Stimulated activated CD8-positive, alpha-beta memory T cell treated with anti-CD3 and anti-CD28 coated beads, Interleukin-4, amount 100 ng/mL, for 1 hour (primary cell): ENCODE measurements around the gene C22orf23.
"Not testable (repeated sequence)": the region's sequence is repeated elsewhere in the genome, so short reads cannot be mapped to it uniquely, and the experiment has no call there.

ENCODE experiments used
- DNase-seq, 2 donors: peaks; one replicate each; pipeline ENCODE4 v3.0.0-alpha.2; 2020; ENCODE audit warnings: low read depth in 2 of 2, low spot score in 1 of 2

Gene C22orf23

DNA sequence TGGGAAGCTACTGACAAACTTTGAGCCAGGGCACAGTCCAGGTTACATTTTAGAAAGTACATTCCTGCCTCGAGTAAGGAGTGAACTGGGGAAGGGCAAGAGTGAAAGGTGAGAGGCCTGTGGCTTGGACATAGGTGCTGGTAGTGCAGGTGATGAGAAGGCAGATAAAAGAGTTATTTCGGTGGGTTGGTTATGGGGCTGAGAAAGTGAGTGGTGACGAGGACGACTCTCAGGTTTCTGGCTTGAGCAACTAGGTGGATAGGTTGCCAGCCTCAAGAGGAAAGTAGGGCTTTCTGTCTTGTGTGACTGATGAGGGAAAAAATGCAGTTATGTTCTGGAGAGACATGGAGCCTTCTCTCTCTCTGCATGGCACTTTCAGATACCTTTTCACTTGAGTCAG, 3.8 kb upstream of the C22orf23 start:
- no peak for DNase-seq

DNA sequence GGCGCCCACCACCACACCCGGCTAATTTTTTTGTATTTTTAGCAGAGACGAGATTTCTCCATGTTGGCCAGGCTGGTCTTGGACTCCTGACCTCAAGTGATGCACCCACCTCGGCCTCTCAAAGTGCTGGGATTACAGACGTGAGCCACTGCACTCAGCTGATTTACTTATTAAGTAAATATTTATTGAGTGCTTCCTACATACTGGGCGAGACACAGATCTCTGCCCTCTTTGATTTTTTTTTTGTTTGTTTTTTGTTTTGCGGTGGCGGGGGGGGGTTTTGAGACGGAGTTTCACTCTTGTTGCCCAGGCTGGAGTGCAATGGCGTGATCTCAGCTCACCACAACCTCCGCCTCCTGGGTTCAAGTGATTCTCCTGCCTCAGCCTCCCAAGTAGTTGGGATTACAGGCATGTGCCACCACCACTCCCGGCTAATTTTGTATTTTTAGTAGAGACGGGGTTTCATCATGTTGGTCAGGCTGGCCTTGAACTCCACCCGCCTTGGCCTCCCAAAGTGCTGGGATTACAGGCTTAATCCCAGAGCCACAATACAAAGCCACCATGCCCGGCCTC, 2.5 kb upstream of the C22orf23 start:
- not testable (repeated sequence) for DNase-seq

DNA sequence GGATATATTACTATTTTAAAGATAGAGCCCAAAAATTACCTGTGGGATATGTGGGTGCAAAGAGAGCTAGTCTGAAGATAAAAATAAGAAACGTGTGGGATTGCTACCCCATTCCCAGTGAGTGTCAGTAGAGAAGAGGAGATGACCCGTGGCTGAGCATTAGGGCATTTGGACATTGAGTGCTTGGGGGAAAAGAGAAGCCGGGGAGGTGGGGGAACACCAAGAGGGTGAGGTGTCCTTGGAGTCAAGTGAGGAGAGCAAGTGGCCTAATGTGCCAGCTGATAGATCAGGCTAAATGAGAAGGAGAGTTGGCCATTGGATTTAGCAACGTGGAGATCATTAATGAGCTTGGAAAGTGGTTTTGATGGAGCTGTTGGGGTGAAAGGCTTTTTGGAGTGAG, 1.3 kb upstream of the C22orf23 start:
- DNase-seq: no peak

DNA sequence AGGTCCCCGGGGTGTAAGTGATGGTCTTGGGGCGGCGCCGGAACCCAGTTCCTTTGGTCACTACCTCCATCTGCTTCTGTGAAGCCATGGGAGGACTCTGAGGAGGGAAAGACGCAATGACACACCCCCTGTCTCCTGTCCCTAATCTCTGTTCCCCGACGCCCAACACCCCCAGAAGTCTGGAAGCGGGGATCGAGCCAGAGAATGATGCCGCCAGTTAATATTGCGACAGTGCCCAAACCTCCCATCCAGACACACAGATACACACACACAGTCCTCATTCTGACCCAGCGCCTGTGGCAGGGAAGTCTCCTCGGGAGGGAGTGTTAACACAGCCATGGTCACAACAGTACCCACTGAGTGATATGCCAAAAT, 352 bp downstream of the C22orf23 start:
- DNase-seq: no peak

DNA sequence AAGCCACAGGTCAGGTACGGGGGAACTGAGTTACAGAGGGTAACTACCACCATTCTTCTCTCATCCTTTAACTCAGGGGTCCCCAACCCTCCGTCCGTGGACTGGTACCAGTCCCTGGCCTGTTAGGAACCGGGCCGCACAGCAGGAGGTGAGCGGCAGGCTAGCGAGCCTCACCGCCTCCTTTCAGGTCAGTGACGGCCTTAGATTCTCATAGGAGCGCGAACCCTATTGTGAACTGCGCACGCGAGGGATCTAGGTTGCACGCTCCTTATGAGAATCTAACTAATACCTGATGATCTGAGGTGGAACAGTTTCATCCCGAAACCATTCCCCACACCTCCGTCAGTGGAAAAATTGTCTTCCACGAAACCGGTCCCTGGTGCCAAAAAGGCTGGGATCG, 772 bp downstream of the C22orf23 start:
- DNase-seq: not testable (repeated sequence)

DNA sequence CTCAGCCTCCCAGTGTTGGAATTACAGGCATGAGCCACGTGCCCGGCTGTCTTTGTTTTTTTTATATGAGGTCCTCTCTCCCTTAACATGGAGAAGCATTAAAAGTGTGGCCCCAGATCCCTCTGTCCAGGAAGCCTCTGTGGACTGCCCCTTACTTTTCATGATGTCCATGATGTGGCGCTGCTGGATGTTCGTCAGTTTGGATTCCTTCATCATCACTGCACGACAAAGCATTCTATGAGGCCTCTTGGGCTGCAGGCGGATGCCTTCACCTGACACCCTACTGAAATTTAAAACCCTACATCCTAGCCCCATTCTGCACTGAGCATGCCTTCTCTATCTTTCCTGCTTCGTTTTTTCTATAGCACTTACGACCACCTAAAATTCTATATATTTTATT, 2.1 kb downstream of the C22orf23 start:
- no peak for DNase-seq

DNA sequence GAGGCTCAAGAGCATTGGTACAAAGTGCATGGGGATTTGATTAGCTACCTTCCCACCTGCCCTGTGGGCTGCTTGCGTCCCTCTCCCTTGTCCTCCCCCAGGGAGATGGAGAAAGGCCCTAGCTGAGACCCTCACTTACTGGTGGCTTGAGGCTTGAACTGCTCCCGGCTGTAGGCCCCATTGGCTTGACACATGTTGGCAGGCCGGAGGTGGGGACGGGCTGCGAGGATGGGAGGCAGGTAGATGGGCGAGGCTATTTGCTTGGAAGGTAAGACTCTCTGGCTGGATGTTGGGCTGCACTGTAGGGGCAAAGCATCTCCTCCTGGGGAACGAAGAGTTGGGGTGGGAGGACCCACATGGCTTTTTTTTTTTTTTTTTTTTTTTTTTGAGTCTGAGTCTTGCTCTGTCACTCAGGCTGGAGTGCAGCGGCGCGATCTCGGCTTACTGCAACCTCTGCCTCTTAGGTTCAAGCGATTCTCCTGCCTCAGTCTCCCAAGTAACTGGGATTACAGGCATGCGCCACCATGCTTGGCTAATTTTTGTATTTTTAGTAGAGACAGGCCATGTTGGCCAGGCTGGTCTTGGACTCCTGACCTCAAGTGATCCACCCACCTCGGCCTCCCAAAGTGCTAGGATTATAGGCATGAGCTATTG, 6.1 kb downstream of the C22orf23 start:
- DNase-seq: not testable (repeated sequence)

DNA sequence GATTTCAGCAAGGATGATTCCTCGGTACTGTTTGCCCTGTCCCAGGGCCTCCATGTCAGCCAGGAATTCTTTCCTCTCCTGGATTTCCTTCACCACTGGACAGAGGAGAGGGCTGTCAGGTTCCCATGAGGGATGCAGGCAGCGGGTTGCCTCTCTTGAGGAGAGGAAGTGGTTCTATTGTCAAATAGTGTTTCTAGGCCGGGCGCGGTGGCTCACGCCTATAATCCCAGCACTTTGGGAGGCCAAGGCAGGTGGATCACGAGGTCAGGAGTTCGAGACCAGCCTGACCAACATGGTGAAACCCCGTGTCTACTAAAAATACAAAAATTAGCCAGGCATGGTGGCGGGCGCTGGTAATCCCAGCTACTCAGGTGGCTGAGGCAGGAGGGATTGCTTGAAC, 9.0 kb downstream of the C22orf23 start:
- not testable (repeated sequence) for DNase-seq

DNA sequence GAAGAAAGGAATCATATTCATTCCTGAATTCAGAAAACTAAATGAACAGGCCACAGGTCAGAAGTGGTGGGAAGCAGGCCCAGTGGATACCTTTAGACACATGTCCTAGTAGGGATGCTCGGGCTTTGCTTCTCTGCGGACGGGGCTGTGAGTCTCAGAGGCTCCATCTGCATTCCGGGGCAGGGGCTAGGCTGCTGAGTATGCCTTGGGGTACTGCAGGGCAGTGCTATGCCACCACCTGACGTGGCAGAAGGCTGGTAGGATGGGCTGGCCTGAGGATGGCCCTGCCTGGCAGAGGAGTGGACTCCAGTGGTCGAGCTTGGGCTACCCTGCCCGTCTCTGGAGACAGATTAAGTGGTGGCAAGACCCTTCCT, 9.6 kb downstream of the C22orf23 start:
- no peak for DNase-seq

DNA sequence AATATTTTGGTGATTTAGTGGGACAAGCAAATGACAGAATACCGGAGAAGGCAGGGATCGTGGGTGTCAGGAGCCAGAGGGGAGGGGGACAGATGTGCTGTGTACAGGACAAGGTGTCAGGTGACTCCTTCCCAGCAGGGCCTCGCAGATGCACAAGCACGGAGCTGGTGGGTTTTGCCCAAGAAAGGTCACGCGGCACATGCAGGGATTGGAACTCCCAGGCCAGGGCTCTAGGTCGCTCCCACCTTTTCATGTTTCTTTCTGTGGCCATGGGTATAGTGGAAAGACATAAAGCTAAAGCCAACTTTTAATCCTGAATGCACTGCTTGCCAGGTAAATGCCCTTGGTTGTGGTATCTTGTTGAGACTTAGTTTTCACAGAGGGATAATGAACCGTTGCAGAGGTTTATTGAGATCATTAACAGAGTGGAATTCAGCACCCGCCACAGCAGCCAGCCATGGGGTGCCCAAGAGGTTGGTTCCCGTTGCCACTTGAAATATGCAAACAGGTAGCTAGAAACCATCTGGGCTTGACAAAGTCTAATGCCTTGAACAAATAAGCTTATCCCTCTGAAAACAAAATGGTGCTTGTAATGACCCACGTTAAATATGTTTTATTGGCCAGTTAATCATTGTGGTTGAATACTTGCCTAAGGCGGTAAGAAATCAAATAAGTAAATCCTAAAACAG, 10.1 kb downstream of the C22orf23 start:
- no peak for DNase-seq

DNA sequence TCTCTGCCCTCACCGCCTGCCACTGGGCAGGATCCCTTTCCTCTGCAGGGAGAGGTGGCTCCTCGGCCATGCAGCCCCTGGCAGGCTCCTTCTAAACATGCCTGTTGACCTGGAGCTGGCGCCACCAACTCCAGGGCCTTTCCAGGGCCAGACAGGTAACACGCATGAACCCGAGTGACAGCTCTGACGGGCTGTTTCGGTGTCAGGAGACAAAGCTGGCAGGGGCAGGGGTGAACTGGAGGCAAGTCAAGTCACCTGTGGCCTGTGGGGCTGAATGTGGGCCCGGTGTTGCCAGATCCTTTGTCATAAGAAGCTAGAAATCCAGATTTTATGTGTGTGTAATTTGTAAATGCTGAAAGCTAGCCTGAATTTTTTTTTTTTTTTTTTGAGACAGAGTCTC, 11.3 kb downstream of the C22orf23 start:
- DNase-seq: no peak

DNA sequence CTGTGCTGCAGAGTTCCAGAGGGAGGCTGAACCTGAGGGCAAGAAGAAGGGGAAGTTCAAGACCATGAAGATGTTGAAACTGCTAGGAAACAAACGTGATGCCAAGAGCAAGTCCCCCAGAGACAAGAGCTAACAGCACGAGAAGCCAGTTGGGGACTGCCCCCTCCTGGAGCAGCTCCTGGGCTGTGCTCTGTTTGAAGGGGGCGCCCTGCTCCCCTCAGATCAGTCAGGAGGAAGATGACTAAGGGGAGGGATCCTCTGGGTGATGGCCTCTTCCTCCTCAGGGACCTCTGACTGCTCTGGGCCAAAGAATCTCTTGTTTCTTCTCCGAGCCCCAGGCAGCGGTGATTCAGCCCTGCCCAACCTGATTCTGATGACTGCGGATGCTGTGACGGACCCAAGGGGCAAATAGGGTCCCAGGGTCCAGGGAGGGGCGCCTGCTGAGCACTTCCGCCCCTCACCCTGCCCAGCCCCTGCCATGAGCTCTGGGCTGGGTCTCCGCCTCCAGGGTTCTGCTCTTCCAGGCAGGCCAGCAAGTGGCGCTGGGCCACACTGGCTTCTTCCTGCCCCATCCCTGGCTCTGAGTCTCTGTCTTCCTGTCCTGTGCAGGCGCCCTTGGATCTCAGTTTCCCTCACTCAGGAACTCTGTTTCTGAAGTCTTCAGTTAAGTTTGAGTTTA, 12.6 kb downstream of the C22orf23 start:
- no peak for DNase-seq

DNA sequence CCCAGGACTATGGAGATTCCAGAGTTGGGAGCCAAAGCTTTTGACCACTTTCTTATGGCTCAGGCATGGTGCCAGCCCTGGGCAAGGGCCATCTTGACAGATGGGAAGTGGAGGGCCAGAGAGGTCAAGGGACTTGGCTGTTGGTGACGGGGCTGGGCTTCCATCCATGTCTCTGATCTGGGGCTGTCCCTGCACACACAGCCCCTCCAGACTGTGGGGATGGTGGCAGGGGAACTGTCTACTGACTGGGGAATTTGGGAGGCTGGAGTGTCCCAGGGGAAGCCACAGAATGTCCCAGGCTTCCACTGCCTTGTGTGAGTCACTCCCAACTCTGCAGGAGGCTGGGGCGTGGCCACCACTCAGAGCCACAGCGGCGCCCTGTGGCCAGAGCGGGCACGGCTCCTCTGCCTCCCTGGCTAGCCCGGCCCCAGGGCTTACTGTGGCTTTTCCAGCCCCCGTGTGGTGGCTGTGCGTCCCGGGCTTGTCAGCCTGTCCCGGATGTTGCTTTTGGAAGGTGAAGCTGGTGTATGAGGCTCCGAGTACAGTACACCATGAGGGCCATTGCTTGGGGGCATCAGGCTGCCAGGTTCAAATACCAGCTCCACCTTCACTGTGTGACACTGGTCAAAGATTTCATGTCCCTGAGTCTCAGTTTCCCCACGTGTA, 19.6 kb downstream of the C22orf23 start:
- DNase-seq: peak; percentile 53 to 65

DNA sequence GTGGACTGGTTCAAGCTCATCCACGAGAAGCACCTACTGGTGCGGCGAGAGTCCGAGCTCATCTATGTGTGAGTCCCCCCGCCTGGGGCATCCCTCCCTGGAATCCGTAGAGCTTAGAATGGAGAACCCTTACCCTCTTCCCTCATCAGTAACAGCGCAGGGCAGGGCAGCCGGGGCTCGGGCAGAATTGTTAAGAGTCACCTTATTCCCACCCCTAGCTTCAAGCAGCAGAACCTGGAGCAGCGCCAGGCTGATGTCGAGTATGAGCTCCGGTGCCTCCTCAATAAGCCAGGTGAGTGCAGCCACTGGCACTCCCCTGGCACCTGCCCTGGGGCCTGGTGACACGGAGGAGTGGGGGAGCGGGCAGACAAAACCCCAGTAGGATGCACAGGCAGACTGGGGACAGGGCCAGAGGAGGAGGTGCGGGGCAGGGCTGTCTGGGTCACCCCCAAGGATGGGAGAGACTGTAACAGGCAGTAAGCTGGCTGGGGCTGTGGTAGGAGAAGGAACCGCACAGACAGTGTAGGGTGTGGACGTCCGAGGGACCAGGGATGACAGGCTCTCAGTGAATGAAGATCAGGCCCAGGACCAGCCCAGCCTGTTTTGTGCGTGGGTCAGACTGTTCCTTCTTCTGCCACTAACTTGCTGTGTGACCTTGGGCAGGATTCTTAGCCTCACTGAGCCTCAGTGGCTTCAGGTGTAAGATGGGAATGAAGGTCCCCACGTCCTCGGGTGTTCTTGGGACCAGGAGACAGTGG, 20.4 kb downstream of the C22orf23 start:
- no peak for DNase-seq

DNA sequence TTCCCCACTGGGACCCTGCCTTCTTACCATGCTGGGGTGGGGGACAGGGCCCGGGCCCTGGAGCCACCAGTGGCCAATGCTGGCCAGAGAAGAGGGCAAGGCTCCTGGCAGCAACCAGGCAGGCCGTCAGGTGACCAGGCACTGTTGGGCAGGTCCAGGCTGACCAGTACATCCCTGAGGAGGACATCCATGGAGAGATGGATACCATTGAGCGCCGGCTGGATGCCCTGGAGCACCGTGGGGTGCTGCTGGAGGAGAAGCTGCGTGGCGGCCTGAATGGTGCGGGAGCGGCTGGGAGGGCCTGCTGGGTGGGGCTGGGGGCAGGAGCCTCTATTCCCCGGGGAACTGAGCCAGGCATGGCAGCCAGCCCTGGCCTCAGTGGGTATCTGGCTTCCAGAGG, 21.0 kb downstream of the C22orf23 start:
- no peak for DNase-seq

DNA sequence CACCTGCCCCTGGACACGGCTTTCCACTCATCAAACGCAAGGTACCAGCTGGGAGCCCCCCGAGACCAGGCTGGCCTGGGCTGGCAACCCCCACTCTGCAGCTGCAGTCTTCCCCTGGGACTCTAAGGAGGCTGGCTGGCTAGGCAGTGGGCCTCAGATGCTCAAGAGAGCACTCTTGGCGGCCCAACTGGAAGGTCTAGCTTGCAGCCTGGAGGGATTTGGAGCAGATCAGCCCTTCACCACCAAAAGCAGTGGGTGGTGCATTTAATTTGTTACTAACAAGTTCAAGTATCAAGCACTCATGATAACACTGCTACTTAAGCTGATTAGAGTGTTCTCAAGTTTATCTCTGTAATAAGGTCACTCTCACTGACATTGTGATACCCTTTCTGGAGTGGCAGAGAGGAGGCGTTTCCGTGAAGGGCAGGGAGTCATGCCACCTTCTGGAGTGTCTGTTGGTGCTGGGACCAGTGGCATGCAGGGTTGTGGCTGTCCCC, 21.5 kb downstream of the C22orf23 start:
- no peak for DNase-seq

DNA sequence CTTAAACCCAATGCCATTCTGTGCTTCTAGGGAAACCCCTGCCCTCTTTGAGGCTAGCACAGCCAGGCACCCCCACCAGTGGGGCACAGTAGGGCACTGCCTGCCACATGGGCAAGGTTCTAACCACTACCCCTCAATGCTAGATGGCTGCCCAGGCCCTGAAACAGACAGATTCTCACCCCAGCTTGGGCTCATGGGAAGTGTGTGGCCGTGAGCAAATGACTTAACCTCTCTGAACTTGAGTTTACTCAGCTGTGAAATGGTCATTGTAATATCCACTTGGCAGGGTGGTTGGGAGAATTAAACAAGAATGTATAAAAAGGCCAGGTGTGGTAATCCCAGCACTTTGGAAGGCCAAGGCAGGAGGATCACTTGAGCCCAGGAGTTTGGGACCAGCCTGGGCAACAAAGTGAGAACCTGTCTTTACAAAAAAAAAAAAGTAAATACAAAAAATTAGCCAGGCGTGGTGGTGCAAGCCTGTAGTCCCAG, 22.4 kb downstream of the C22orf23 start:
- no peak for DNase-seq

DNA sequence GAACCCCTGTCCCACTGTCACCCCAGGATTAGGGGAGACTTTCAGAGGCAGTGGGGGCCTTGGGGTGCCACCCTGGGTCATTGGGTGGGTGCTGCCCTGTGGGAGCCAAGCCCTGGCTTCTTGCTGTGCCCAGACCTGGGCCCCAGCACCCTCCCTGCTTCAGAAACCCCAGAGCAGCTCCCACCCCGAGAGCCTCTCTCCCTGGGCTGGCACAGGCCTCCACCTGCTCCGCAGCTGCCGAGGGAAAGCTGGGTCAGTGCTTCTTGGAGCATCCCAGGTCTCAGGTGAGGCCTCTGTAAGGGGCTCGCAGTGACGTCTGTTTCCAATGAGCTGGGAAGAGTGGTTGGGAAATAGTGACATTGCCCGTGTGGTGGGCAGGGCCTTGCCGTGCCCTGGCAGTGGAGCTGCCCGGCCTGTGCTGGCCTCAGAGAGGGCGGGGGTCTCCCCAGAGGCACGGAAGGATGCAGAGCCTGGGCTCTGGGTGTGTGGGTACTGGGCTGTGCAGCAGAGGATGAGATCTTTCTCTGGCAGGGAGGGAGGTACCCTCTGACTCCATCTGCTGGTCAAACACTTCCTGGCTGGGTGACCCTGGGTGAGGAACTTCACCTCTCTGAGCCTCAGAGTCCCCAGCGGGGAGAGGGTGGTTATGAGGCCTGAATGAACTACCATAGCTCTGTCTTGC, 23.0 kb downstream of the C22orf23 start:
- no peak for DNase-seq

DNA sequence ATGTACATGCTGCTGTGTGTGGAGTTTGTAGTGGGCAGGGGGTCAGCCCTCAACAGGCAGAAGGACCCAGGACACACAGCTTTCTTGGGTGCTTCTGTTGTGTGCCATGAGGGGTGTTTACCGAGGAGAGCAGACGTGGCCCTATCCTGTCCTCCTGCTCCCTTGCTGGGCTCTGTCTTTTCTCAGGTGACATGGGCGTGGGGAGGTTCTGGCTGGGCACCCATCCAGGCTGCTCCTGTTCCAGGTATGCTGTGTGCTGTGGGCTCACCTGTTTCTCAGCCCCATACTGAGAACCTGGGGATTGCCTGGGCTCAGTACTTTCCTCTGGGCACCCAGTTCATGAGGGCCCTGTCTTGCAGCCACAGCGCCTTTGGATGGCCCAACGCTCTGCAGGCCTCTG, 24.0 kb downstream of the C22orf23 start:
- no peak for DNase-seq

DNA sequence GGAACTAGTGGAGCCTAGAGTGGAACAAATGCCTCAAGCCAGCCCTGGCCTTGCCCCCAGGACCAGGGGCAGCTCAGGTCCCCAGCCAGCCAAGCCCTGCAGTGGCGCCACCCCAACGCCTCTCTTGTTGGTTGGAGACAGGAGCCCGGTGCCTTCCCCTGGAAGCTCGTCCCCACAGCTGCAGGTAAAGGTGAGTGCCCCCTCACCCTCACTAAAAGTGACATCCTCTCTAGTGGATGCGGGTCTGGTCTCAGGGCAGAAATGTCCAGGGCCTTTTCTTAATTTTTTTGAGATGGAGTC, 25.8 kb downstream of the C22orf23 start:
- no peak for DNase-seq
